Ovary (tissue), 3 donors: ENCODE data around the gene DNAJC3.

ENCODE experiments used
- CTCF ChIP-seq, 3 donors: fragments of 450-650 bp in 2 of 3; fragments of 200-600 bp in 1 of 3; IDR thresholded peaks; one replicate each; pipeline versions ENCODE4 v1.5.1 to v1.8.0; 2016 to 2022; ENCODE audit warnings: antibody characterized with exemption in 3 of 3, mild to moderate bottlenecking in 1 of 3
- EP300 ChIP-seq: sonication (generic); formaldehyde crosslinking; IDR thresholded peaks from one replicate; pipeline ENCODE4 v1.6.1; 2017; ENCODE audit warnings: antibody characterized with exemption
- POLR2A ChIP-seq: fragments of 450-650 bp; IDR thresholded peaks from one replicate; pipeline ENCODE4 v1.6.1; 2017; ENCODE audit warnings: antibody characterized with exemption, mild to moderate bottlenecking, moderate library complexity
- donor health status: DM: no; HTN: no; CAD: no.

DNA sequence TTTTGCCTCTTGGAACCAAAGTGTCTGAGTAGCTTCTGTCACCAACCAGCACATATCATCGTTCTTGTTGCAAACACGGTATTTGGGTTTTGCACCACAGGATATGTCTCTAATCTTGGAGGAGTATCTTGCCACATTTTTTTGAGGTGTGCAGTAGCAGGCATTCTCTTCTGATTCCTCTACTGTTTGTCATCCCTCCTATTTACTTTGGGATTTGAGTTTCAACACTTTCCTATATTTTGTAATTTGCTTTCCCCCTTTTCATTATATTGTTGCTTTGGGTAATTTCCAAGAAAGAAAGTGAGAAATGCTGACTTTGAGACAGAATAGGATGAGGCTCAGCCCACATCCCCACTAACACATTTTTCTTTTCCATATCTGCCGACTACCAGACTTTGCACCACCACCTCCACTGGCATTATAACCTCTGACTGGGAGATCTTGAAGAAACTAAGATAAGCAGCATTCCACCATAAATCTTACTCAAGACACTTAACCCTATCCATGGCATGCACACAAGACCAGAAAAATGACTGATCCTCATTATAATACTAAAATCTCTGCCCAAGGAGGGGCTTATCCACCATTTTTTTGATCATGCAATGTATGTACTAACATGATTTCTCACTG is 20.4 kb upstream of the DNAJC3 start:
- TF ChIP-seq CTCF (IDR thresholded peaks at IDR 0.05) (no peak), POLR2A (no peak), EP300 (no peak)
